Upper lobe of left lung (tissue), 6 donors: Measurements from ENCODE around the gene LENG9. TPM values are rescaled to one million over a fixed set of nuclear protein-coding genes. Genes with fewer than 3 reads are reported as not detected.

ENCODE experiments used
- ATAC-seq, 2 donors: fragments of 200-7000 bp; cut with Tn5 transposase; one replicate each; pipeline ENCODE4 v1.9.1; 2022; ENCODE audit warnings: mild to moderate bottlenecking in 2 of 2, moderate library complexity in 2 of 2; ENCODE audit not compliant: low FRiP score in 2 of 2
- DNase-seq, 2 donors: peaks; one replicate each; pipeline ENCODE4 v3.0.0-alpha.2; 2019 to 2020
- H3K27ac ChIP-seq, 4 donors: fragments of 200-600 bp; sonication (generic); one replicate each; pipeline ENCODE4 v1.5.1; 2016 to 2019
- H3K27me3 ChIP-seq, 4 donors: fragments of 200-600 bp; sonication (generic); one replicate each; pipeline ENCODE4 v1.5.1; 2017 to 2019
- H3K36me3 ChIP-seq, 4 donors: fragments of 200-600 bp; sonication (generic); one replicate each; pipeline ENCODE4 v1.5.1; 2016 to 2019
- H3K4me1 ChIP-seq, 4 donors: fragments of 200-600 bp; sonication (generic); one replicate each; pipeline ENCODE4 v1.5.1; 2018 to 2019
- H3K4me3 ChIP-seq, 4 donors: fragments of 200-600 bp; sonication (generic); one replicate each; pipeline ENCODE4 v1.5.1; 2017 to 2019; ENCODE audit warnings: mild to moderate bottlenecking in 2 of 4, moderate library complexity in 1 of 4
- H3K9me3 ChIP-seq, 4 donors: fragments of 200-600 bp; sonication (generic); one replicate each; pipeline ENCODE4 v1.5.1; 2018 to 2019
- EP300 ChIP-seq, 4 donors: sonication (generic); formaldehyde crosslinking; IDR thresholded peaks; one replicate each; pipeline ENCODE4 v1.5.1; 2017; ENCODE audit warnings: antibody characterized with exemption in 4 of 4, control low read depth in 2 of 4
- POLR2A ChIP-seq, 4 donors: fragments of 450-650 bp; IDR thresholded peaks; one replicate each; pipeline ENCODE4 v1.5.1; 2016 to 2017; ENCODE audit warnings: antibody characterized with exemption in 4 of 4, mild to moderate bottlenecking in 2 of 4
- POLR2AphosphoS5 ChIP-seq, 2 donors: sonication (generic); formaldehyde crosslinking; IDR thresholded peaks; one replicate each; pipeline ENCODE4 v1.5.1; 2017; ENCODE audit warnings: antibody characterized with exemption in 2 of 2
- WGBS, 2 donors: methylation state at CpG; one replicate each; pipeline ENCODE4 v1.1.5; 2017 to 2018; 5-methylcytosine and 5-hydroxymethylcytosine counted together
- small RNA-seq, 4 donors: library from RNA; depleted of rRNA; stranded (forward); fragments of <200 nt; gene quantifications; one replicate each; pipeline ENCODE3, GENCODE V24; 2016
- total RNA-seq, 6 donors: library from RNA; depleted of rRNA in 4 of 6; stranded (reverse); fragments of >200 nt in 4 of 6; gene quantifications; one replicate each; pipeline versions ENCODE4 v1.1.0 to v1.2.1, GENCODE V29; 2016 to 2021
- TF ChIP-seq, protein P1 (sequence below), 6 experiments: fragments of 450-650 bp in 4 of 6; fragments of 200-600 bp in 2 of 6; sonication (generic) in 2 of 6; IDR thresholded peaks; one replicate each; pipeline ENCODE4 v1.5.1; 2016 to 2019; ENCODE audit warnings: antibody characterized with exemption in 6 of 6
- donor health status: DM: no; HTN: no; CAD: no; lungs with moderate emphysema.
- donor health status: DM: no; HTN: yes; CAD: no; lungs with severe emphysema.

LENG9 gene
- total RNA-seq, 6 donors from 2014 or later, result 3.3 to 12.6 (median 9.1) TPM

DNA sequence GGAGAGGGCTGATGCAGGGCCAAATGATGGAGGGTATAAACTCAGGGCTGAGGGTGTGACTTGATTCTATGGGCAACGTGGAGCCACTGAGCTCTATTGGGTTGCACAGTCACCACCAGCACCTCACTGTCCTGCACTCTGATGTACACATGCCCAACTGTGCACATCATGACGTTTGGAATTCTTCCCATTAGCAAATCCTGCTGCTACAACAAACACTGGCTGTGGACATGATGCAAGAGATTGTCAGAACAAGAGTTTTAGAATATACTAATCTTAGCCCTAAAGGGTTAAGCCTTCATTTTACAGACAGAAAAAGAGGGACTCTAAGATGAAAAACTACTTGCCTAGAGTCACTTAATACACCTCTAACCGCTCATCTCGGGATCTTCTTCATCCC, 50.7 kb downstream of the LENG9 start:
- Histone ChIP-seq H3K27me3 (peaks cover 0 to 27% (median 13%) of the 10 kb centered on the region in 4 donors), H3K27ac (no peak overlapping the region), H3K4me3 (no peak overlapping the region), H3K4me1 (peaks cover 0 to 8% (median under 1%) of the 10 kb centered on the region in 4 donors), H3K9me3 (no peaks in the 10 kb centered on the region), H3K36me3 (no peaks in the 10 kb centered on the region)
- TF ChIP-seq POLR2A (IDR thresholded peaks at IDR 0.05) (no peak), POLR2AphosphoS5 (IDR thresholded peaks at IDR 0.05) (no peak), EP300 (IDR thresholded peaks at IDR 0.05) (no peak)
- TF ChIP-seq, protein P1, sequence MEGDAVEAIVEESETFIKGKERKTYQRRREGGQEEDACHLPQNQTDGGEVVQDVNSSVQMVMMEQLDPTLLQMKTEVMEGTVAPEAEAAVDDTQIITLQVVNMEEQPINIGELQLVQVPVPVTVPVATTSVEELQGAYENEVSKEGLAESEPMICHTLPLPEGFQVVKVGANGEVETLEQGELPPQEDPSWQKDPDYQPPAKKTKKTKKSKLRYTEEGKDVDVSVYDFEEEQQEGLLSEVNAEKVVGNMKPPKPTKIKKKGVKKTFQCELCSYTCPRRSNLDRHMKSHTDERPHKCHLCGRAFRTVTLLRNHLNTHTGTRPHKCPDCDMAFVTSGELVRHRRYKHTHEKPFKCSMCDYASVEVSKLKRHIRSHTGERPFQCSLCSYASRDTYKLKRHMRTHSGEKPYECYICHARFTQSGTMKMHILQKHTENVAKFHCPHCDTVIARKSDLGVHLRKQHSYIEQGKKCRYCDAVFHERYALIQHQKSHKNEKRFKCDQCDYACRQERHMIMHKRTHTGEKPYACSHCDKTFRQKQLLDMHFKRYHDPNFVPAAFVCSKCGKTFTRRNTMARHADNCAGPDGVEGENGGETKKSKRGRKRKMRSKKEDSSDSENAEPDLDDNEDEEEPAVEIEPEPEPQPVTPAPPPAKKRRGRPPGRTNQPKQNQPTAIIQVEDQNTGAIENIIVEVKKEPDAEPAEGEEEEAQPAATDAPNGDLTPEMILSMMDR (IDR thresholded peaks at IDR 0.05), result no peak
- DNase-seq (no peak), ATAC-seq (no peak)
- 74 to 75% methylated on average over 3 to 4 of the region's 4 CpGs for WGBS, 2 donors

Small RNA genes within 50 kb of the gene (small RNA-seq; reads per million reads assigned to genes)
- gene AC245884.3, result 0 reads per million in 4 donors

Other genes starting within 250 kb of the LENG9 start
- gene LILRB3, start 240.8 kb downstream of the LENG9 start, total RNA-seq, result 100 to 1,000 TPM in 1 of 6 donors, 10 to 100 TPM in 5; 43.4 to 106 (median 70.7) TPM
- gene LILRA6, start 221.0 kb downstream of the LENG9 start, total RNA-seq, result 10 to 100 TPM in 3 of 6 donors, 1 to 10 TPM in 3; 4.0 to 38.3 (median 15.2) TPM
- 10 to 100 TPM in 2 of 6 donors, 1 to 10 TPM in 4; 5.1 to 54.5 (median 10.0) TPM for gene LILRB5, start 206.5 kb downstream of the LENG9 start, total RNA-seq
- 10 to 100 TPM; 11.2 to 37.0 (median 22.7) TPM for gene LILRB2, start 182.7 kb downstream of the LENG9 start, total RNA-seq
- 10 to 100 TPM in 3 of 6 donors, 1 to 10 TPM in 3; 3.1 to 34.9 (median 20.3) TPM for gene LILRA5, start 150.6 kb downstream of the LENG9 start, total RNA-seq
- gene LILRA4, start 124.6 kb downstream of the LENG9 start, total RNA-seq, result 1 to 10 TPM in 3 of 6 donors, not detected in 3; 1.0 to 5.0 (median 1.7) TPM
- gene LAIR1, start 98.8 kb downstream of the LENG9 start, total RNA-seq, result 100 to 1,000 TPM in 3 of 6 donors, 10 to 100 TPM in 3; 46.5 to 228 (median 111) TPM
- gene TTYH1, start 48.3 kb downstream of the LENG9 start, total RNA-seq, result not detected
- 1,000 to 10,000 TPM in 1 of 6 donors, 100 to 1,000 TPM in 4, 10 to 100 TPM in 1; 72.2 to 1,027 (median 188) TPM for gene LENG8, start 14.6 kb downstream of the LENG9 start, total RNA-seq
- gene CDC42EP5, start 9.5 kb upstream of the LENG9 start, total RNA-seq, result 10 to 100 TPM; 11.1 to 40.4 (median 20.6) TPM
- gene LAIR2, start 39.1 kb upstream of the LENG9 start, total RNA-seq, result not detected
- gene LILRA2, start 110.0 kb upstream of the LENG9 start, total RNA-seq, result 10 to 100 TPM in 2 of 6 donors, 1 to 10 TPM in 2, under 1 TPM in 2; 0.78 to 38.4 (median 7.6) TPM
- gene LILRA1, start 129.9 kb upstream of the LENG9 start, total RNA-seq, result 10 to 100 TPM in 1 of 6 donors, 1 to 10 TPM in 3, under 1 TPM in 2; 0.69 to 14.5 (median 4.0) TPM
- 10 to 100 TPM in 4 of 6 donors, 1 to 10 TPM in 2; 4.0 to 47.1 (median 16.7) TPM for gene LILRB1, start 166.7 kb upstream of the LENG9 start, total RNA-seq
- gene LILRB4, start 199.2 kb upstream of the LENG9 start, total RNA-seq, result 10 to 100 TPM in 4 of 6 donors, 1 to 10 TPM in 2; 3.8 to 55.5 (median 24.9) TPM